Fibroblast of skin of scalp (primary cell): ENCODE measurements around the gene EFNA4. TPM values are rescaled to one million over a fixed set of nuclear protein-coding genes. Genes with fewer than 3 reads are reported as not detected.

ENCODE experiments used
- DNase-seq: peaks from one replicate; pipeline ENCODE4 v3.0.0-alpha.2; 2013
- polyA plus RNA-seq, 2 experiments: library from polyadenylated mRNA; unstranded; fragments of 120-200 nt; gene quantifications; one replicate each; pipeline ENCODE4 v1.2.1, GENCODE V29; 2013; ENCODE audit not compliant: insufficient read length in 2 of 2

EFNA4 gene, protein sequence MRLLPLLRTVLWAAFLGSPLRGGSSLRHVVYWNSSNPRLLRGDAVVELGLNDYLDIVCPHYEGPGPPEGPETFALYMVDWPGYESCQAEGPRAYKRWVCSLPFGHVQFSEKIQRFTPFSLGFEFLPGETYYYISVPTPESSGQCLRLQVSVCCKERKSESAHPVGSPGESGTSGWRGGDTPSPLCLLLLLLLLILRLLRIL
- polyA plus RNA-seq (2013, experiment 1 of 2; ENCODE audit: insufficient read length), result 8.2 TPM
- 8.1 TPM for polyA plus RNA-seq (2013, experiment 2 of 2; ENCODE audit: insufficient read length)

DNA sequence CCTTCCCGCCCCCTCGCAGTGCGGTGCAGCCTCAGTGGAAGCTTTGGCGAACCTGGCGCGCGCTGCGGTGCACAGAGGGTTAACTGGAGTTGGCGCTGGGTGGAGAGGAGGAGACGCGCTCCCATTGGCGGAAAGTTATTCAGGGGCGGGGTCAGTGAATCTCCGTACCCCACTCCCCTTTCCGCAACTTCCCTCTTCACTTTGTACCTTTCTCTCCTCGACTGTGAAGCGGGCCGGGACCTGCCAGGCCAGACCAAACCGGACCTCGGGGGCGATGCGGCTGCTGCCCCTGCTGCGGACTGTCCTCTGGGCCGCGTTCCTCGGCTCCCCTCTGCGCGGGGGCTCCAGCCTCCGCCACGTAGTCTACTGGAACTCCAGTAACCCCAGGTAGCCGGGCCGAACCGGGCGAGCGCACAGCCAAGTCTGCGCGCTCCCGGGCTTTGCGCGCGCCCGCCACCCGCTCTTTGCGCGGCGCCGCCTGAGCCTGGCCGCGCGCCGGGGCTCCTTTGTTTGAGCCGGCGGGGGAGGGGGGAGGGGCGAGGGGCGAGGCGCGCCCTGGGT is at the start of gene EFNA4:
Gene EFNA4, plus strand, starts transcription at position 191 of the 561 bp plus-strand sequence. Its CDS starts 84 bp downstream, at position 275.
- peak; percentile 78 for DNase-seq

DNA sequence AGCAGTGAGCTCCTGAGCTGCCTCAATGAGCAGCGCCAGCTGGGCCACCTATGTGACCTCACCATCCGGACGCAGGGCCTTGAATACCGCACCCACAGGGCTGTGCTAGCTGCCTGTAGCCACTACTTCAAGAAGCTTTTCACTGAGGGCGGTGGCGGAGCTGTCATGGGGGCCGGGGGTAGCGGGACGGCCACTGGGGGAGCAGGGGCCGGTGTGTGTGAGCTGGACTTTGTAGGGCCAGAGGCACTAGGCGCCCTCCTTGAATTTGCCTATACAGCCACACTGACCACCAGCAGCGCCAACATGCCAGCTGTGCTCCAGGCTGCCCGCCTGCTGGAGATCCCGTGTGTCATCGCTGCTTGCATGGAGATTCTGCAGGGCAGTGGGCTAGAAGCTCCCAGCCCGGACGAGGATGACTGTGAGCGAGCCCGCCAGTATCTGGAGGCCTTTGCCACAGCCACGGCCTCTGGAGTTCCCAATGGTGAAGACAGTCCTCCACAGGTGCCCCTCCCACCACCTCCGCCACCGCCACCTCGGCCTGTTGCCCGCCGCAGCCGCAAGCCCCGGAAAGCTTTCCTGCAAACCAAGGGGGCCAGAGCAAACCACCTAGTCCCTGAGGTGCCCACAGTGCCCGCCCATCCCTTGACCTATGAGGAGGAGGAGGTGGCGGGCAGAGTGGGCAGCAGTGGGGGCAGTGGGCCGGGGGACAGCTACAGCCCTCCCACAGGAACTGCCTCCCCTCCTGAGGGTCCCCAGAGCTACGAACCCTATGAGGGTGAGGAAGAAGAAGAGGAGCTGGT is 48.6 kb upstream of the EFNA4 start:
- DNase-seq, result no peak

DNA sequence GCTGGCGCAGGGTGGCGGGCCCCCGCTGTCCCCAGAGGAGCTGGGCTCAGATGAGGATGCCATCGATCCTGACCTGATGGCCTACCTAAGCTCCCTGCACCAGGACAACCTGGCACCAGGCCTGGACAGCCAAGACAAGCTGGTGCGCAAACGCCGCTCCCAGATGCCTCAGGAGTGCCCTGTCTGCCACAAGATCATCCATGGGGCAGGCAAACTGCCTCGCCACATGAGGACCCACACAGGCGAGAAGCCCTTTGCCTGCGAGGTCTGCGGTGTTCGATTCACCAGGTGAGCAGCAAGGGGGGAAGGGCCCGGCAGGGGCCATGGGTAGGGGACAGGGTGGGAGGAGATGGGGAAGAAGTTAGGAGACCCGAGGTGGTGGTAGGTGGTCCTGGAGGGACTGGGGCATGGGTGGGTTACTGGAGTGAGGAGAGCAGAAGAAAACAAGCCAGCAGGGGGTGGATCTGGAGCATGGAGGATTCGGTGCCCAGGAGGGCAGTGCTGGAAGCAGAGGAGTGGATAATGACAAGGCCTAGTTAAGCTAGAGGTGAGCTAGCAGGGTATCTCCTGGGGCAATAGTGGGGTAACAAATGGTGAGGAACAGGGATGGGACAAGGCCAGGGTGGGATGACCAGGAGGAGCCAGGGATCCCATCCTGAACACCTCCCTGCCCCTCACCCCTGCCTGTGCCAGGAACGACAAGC is 47.9 kb upstream of the EFNA4 start:
- no peak for DNase-seq

DNA sequence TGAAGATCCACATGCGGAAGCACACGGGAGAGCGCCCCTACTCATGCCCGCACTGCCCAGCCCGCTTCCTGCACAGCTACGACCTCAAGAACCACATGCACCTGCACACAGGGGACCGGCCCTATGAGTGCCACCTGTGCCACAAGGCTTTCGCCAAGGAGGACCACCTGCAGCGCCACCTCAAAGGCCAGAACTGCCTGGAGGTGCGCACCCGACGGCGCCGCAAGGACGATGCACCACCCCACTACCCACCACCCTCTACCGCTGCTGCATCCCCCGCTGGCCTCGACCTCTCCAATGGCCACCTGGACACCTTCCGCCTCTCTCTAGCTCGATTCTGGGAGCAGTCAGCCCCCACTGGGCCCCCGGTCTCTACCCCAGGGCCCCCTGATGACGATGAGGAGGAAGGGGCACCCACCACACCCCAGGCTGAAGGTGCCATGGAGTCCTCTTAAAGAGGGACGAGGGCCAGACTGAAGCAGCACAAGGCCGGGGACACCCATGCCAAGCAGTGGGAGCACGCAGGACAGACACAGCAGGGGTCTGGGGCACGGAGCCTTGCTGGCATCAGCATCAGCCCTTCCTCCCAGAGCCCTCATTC is 47.2 kb upstream of the EFNA4 start:
- no peak for DNase-seq

DNA sequence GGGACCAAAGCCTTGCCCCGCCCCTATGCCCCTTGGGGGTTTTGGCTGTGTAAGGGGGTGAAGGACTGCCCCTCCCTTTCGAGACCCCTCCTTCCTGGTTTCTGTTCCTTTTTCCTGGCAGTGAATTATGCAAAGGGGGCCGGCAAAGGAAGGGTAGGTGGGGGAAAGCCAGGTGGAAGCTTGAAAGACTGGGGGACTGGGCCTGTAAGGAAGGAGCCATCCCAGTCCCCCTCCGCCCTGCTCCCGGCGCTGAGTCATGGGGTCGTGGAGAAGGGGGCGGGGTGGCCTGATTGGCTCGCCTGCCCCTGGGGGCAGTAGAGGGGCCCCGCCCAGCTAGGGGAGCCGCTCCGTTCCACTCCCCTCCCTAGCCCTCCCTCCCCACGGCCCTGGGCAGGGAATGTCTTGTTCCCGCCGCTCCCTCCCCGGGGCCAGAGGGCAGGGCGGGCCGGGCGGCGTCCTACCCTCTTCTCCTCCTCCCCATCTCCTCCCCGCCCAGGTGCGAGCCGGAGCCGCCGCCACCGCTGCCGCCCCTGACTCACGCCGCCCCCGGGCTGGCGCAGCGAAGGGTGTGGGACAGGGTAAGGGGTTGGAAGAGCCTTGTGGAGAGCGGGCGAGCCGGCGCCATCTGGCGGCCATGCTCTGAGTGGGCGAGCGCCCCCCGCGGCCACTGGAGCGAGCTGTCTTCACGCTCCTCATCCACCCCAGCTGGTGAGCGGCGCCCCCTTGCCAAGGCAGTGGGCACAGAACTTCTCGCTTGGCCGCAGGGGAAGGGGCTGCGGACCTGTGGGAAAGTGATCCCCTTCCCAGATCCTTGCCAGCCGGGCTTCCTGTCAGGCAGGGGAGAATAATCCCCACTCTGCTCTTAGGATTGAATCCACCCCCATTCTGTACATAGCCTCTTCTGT is 46.2 kb upstream of the EFNA4 start:
- peak; percentile 87 for DNase-seq

DNA sequence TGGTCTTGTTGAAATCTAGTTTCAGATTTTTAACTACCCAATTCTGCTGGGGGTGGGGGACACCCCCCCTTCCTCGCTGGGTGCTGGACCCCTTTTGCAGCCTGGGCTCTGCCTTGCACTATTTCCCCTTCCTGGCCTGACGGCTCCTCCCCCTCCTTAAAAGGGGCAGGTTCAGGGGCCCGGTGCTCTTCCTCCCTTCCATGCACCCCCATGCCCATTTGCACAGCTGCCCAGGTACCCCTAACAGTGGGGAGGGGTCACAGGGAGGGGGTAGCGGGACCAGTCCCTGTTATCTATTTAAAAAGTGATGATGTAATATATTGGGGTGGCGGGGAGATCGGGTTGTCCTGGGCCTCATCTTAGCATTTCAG is 45.6 kb upstream of the EFNA4 start:
- no peak for DNase-seq

DNA sequence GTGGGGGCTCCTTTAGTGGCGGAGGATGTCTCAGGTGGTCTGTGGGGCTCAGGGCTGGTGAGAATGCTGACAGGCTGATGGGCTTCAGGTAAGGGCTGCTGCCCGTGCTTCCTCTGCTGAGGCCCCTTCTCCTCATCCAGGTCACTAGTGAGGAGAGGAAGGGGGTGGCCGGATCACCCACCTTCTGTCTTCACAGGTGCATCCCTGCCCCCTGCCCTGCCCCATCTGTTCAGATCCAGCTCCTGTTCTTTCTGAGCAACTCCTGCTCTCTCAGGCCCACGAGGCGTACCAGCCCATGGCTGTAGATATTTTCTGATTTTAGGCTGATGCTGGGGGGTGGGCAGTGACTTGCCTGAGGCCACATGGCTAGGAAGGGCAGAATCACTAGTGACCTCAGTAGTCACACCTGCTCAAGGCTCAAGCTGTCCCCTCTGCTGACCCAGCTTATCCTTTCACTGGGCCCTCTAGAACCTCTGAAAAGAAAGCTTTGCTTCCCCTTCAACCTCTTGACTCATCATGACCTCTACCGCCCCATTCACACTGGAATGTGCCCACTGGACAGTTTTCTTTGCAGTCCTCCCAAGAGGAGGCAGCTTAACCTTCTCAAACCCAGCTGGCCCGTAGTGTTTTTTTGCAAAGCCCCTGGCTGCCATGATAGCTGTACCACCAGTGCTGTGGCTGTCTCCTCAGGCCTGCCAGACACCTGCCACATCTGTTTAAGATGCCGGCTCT is 44.8 kb upstream of the EFNA4 start:
- DNase-seq, result no peak

DNA sequence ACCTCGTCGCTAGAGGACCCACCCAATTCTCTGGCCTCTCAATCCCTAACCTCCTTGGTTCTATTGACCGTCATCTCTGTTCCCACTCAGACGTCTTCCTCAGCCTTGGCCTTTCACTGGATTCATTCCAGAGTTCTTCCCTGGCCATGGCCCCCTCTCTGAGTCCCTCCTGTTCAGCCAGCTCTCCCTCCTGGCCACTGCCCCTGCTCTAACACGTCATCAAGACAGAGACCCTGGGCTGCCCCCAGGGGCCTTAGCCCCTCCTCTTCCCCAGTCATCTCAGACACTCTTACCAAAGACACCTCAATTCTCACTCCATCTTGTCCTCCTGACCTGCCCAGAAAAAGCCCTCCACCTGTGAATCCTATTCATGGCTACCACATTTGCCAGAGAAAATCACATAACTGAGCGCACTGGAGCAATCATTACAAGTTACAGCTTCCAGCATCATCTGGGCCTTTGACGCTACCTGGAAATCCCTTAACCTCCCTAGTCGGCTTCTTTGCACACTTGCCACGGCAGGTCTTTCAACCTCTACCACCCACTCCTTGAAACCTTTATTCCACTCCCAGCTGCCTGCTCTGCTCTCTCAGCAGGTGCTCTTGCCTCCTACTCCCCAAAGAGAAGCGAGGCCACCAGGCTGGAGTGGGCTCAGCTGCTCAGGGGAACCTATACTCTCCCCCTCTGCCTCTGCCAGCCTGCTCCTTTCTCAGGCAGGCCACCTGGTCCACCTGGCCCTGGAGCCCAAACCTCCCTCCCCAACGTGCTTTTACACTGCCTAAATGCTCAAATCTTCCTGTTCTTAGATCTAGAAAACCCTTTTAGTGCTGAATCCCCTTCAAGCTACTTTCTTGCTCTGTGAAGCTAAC is 43.9 kb upstream of the EFNA4 start:
- DNase-seq, result no peak

DNA sequence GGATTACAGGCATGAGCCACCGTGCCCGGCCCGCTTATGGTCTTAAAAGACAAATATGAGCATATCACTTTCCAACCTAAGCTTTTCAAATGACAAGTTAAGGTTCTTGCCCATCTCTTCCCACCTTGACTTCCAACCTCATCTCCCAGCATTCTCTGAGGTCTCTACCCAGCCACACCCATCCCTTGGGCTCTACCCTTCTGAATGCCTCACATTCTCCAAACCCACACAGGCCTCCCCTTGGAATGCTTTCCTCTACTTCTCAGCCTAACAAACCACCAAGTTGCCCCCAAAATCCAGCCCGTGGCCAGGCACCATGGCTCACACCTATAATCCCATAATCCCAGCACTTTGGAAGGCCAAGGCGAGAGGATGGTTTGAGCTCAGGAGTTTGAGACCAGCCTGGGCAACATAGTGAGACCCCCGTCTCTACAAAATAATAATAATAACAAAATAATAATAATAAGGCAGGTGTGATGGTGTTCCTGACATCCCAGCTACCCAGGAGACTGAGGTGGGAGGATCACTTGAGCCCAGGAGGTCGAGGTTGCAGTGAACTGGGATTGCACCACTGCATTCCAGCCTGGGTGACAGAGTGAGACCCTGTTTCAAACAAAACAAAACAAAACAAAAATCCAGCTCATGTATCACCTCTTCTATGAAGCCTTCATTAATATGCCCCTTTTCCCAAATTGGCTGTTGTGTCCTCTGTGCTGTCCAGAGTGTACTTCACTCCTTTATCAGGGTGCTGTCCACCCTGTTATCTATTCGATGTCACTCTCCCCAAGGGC is 41.2 kb upstream of the EFNA4 start:
- no peak for DNase-seq

DNA sequence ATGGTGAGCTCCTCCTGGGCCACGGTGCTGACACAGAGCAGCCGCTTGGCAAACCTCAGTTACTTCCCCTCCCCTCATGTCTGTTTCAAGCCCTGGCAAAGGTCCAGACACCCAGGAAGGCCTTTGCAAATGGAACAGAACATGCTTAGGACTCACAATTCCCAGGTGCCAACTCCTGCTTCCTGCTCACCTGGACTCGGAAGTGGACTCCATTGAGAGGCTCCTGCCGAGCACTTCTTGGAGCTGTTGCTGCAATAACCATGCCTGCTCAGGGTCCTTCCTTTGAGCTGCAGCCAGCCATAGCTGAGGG is 40.7 kb upstream of the EFNA4 start:
- no peak for DNase-seq

DNA sequence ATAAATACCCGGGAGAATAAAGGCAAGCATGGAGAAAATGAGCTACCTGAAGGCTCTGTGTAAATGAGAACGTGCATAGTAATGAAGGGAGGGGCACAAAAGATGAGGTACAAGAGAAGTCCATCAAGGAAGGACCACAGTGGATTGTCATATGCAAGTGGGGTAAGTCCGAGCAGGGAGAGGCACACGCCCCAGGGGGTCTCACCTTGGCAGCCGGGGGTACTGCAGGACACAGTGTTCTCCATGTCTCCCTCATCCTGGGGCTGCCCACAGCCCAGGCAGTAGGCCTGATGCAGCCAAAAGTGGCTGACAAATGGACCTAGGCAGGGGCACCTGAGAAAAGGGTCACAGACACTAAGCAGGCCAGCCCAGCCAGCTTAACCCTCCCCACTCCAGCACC is 39.9 kb upstream of the EFNA4 start:
- DNase-seq, result no peak

DNA sequence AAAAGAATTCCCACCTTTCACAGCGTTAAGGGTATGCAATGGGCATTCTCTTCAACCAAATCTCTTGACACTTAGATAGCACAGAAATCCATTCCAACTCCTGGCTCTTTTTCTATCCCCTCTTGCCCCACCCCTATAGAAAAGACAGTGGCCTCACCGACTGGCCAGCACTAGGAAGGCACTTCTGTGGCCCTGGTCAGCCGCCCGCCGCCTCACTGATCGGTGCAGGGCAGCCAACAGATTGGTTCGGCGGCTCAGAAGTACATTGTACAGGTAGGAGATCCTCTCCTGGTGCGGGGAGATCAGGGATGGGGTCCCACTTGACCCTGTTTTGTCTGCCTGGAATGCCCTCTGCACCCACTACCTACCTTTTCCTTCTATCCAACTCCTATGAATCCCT is 39.2 kb upstream of the EFNA4 start:
- no peak for DNase-seq

DNA sequence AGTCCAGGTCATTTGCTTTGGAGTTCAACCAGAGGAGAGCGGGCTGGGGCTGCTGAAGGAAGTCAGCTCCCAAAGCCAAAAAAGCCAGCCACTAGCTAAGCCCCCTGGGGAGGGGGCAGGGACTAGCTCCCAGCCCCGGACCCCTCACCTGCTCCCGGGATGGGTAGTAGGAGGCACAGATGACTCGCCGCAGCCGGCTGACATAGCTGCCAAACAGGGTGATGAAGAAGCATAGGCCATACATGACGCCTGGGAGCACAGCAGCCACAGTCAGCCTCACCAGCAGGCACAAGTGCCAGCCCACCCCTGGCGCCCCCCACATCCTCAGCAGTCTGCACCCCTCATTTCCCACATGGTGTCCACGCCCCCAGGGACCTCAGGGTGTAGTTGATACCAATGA is 37.4 kb upstream of the EFNA4 start:
- no peak for DNase-seq

DNA sequence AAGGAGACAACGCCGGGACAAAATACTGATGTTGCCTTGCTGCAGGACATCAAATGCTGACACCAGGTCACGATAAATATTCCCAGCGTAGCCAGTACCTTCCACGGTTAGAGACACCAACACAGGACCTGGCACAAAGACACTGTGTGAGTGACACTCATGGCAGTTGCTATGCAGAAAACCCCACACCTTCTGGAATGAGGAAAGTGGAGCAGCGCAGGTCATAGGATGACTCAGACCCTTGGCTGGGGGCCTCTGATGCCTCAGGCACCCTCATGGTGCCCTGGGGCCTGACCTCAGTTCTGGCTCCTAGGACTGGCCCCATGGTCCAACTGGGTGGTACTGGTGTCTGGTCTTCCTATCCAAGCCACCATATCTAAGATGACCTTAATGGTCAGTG is 37.0 kb upstream of the EFNA4 start:
- no peak for DNase-seq

DNA sequence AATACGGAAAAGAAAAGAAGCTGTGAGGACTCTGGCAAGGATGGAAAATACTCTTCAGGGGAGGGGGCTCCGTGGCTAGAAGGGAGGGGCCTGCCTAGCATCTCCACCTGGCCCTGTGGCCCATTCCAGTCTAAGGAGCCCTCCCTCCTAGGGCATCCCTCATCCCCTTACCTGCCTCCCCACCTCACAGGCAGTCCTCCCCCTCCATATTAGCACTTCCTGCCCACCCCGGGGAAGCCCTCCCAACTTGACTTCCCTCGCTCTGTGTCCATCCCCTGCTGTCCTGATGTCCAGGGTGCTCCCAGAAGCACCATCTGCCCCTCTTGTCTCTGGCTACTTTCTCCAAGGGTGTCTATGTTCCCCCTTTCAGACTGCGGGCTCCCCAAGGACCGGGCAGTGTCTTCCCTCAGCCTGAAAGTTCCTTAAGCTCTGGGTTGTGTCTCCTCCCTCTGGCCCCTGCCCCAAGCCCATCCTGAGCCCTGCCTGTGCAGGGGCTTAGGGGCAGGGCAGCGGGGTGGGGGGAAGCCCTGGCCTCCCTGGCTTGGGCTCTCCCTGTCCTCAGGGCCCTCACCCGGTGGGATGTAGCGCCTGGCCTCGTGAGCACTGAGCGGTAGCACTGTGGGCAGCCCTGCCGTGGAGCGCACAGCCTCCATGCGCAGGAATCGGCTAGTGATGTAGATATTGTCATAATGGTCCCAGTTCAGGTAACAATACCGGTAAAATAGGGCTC is 33.9 kb upstream of the EFNA4 start:
- DNase-seq, result no peak

DNA sequence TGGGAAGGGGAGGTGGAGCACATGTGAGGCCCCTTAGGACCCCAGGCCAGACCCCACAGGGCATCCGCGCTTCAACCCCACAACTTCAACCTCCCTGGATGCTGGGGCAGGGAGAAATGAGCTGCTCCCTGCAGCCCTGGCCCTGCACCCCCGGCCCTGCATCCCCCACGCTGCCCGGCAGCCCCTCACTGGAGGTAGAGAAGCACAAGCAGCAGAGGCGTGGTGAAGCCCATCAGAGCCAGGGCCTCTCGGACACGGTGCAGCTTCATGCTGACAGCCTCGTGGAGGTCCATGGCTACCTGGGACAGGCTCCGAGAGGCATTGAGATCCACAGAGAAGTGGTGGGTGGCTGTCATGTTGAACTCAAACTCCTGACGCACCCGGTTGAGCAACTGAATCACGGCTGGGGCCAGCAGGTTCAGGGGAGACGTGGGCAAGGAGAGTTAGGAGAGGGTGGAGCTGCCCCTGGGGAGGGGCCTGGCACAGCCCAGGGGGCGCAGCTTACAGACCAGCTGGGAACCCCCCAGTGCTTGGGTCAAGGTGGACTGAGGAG is 33.2 kb upstream of the EFNA4 start:
- no peak for DNase-seq

DNA sequence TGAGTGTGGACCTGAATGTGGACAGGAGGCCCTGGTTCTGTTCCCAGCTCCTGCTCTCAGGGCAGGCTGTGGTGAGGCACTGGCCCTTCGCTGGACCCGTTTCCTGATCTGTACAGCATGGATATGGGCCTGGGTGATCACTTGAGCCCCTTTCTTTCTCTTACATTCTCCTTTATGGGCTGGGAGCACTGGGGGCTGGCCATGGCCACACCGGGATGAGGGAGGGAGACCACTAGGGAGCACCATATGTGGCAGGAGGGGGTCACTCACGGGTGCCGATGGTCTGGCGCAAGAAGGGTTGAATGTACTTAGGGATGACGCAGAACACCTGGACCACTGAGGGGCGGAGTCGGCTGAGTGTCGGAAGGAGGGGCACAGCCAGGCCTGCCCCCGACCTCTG is 32.6 kb upstream of the EFNA4 start:
- DNase-seq, result no peak

DNA sequence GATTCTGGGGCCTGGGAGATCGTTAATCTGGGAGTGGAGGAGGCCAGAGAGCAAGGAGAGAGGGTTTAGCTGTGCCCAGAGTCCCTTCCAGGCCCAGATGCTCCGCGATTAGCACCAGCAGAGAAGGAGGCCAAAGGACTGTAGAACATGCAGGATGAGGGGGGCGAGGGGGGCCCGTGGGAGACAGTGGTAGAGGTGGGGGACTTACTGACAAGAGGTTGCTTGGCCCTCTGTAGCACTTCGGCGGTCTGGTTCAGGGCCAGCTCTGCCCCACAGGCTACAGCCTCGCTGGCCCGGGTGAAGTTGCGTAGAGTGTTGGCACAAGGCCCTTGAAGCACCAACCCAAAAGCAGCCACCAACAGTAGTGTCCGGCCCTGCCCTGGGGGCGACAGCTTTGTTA is 30.7 kb upstream of the EFNA4 start:
- DNase-seq, result no peak
